Osteocyte (in vitro differentiated cells): ENCODE measurements around the gene TFF2. TPM values are rescaled to one million over a fixed set of nuclear protein-coding genes. Genes with fewer than 3 reads are reported as not detected.

Source experiments
- DNase-seq: peaks from one replicate; pipeline ENCODE4 v3.0.0; 2021; ENCODE audit warnings: mixed read lengths; ENCODE audit not compliant: unreplicated experiment; ENCODE audit errors: extremely low spot score
- H3K27ac Mint-ChIP-seq: one replicate; pipeline ENCODE4 v1.8.0; 2021; ENCODE audit warnings: mild to moderate bottlenecking, mixed read lengths; ENCODE audit not compliant: unreplicated experiment
- H3K27me3 Mint-ChIP-seq: one replicate; pipeline ENCODE4 v1.8.0; 2021; ENCODE audit warnings: mixed read lengths; ENCODE audit not compliant: unreplicated experiment
- H3K36me3 Mint-ChIP-seq: one replicate; pipeline ENCODE4 v1.8.0; 2021; ENCODE audit warnings: mixed read lengths; ENCODE audit not compliant: unreplicated experiment
- H3K4me1 Mint-ChIP-seq: one replicate; pipeline ENCODE4 v1.8.0; 2021; ENCODE audit warnings: mixed read lengths; ENCODE audit not compliant: unreplicated experiment
- H3K4me3 Mint-ChIP-seq: one replicate; pipeline ENCODE4 v1.8.0; 2021; ENCODE audit warnings: mild to moderate bottlenecking, moderate library complexity, mixed read lengths; ENCODE audit not compliant: unreplicated experiment
- H3K9me3 Mint-ChIP-seq: one replicate; pipeline ENCODE4 v1.8.0; 2021; ENCODE audit warnings: mixed read lengths; ENCODE audit not compliant: unreplicated experiment
- CTCF ChIP-seq: fragments of 200-600 bp; sonication (generic); IDR thresholded peaks from 2 replicates; pipeline ENCODE4 v1.5.0; 2021; ENCODE audit warnings: antibody characterized with exemption, mild to moderate bottlenecking, moderate library complexity
- total RNA-seq: library from RNA; stranded (reverse); gene quantifications from 2 replicates; pipeline ENCODE4 v1.2.1, GENCODE V29; 2021

The TFF2 gene
- total RNA-seq, 1 donor from 2014 or later: not detected

DNA sequence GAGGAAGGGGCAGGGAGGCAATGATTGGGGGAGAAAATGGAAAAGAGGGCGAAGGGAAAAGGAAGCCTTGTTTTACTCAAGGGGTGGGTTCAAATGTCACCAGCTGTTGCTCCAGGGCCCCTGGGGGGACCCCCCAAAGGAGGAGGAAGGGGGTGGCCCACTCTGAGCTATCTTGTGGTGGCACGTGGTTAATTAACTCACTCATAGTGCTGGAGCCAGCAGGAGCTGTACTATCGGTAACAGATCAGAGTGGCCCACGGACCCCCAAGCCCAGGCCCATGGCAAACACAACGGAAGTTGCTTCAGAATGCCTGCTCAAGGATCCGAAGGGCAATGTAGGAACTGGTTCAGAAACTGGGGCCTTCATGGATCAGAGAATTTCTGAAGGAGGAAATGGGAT, 7.2 kb downstream of the TFF2 start:
- no peaks in the 10 kb centered on the region for H3K36me3 Mint-ChIP-seq
- H3K27me3 Mint-ChIP-seq: no peaks in the 10 kb centered on the region
- H3K9me3 Mint-ChIP-seq: no peaks in the 10 kb centered on the region
- H3K27ac Mint-ChIP-seq: no peak overlapping the region
- peak; percentile 80 for DNase-seq
- no peaks in the 10 kb centered on the region for H3K4me1 Mint-ChIP-seq
- TF ChIP-seq CTCF: no peak
- H3K4me3 Mint-ChIP-seq: no peak overlapping the region

DNA sequence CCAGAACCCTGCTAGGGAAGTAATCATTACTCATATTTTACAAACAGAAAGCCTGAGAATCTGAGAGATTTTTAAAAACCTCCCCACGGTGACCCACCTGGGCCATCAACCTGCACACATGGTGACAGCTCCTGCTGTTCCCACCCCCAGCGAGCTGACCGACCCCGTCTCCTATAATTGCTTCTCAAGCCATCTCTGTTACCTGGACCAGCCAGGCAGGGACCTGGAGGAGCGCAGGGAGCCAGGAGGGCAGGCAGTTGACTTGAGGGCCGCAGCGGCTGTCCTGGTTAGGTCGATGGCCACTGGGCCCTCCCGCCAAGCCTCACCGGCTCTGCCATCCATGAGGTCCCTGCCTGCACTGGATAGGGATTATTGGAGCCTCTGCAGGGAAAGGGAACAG, 7.7 kb downstream of the TFF2 start:
- peak; percentile 62 for DNase-seq
- Mint-ChIP-seq H3K9me3 (no peaks in the 10 kb centered on the region), H3K4me3 (no peak overlapping the region), H3K27ac (no peak overlapping the region), H3K27me3 (no peaks in the 10 kb centered on the region), H3K4me1 (peaks cover under 1% of the 10 kb centered on the region), H3K36me3 (no peaks in the 10 kb centered on the region)
- TF ChIP-seq CTCF: no peak

DNA sequence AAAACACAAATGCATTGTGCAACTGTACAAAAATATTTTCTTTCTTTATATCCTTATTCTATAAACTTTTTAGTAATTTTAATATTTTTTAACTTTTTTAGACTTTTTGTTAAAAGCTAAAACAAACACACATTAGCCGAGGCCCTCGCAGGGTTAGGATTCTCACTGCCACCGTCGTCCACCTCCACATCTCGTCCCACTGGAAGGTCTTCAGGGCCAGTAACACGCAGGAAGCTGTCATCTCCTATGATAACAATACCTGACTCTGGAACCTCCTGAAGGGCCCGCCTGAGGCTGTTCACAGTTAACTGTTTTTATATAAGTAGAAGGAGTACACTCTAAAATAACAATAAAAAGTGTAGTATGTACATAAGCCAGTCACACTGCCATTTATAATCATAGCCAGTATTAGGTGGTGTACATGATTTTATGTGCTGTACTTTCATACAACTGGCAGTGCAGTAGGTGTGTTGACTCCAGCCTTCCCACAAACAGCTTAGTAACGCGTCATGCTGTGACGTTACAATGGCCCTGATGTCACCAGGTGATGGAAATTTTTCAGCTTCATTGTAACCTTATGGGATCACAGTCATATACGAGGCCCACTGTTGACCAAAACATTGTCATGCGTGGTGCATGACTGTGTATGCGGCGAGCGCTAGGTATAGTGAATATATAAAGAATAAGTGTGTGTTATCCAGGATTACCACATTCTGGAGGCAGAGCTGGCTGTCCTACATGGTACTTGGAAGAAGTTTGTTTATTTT, 8.8 kb downstream of the TFF2 start:
- no peak for TF ChIP-seq CTCF
- peak; percentile 54 for DNase-seq
- Mint-ChIP-seq H3K4me1 (peaks cover 4% of the 10 kb centered on the region), H3K4me3 (no peak overlapping the region), H3K27me3 (peaks cover 9% of the 10 kb centered on the region), H3K9me3 (no peaks in the 10 kb centered on the region), H3K27ac (no peak overlapping the region), H3K36me3 (no peaks in the 10 kb centered on the region)

GRCh38 chr21:42340187-42341050, 10.4 kb downstream of the TFF2 start:
- Mint-ChIP-seq H3K9me3 (no peaks in the 10 kb centered on the region), H3K27ac (no peak overlapping the region)
- no peak for TF ChIP-seq CTCF

More at GRCh38 chr21:42340187-42341050, 10.4 kb downstream of the TFF2 start:
- H3K4me1 Mint-ChIP-seq: peaks cover 4% of the 10 kb centered on the region
- H3K36me3 Mint-ChIP-seq: no peaks in the 10 kb centered on the region
- peaks cover 22% of the 10 kb centered on the region for H3K27me3 Mint-ChIP-seq
- H3K4me3 Mint-ChIP-seq: no peak overlapping the region
- peak; percentile 66 for DNase-seq
